ENCODE measurements around the gene IL1RAPL2. TPM values are rescaled to one million over a fixed set of nuclear protein-coding genes. Genes with fewer than 3 reads are reported as not detected.
"Not testable (repeated sequence)": the region's sequence is repeated elsewhere in the genome, so short reads cannot be mapped to it uniquely, and the experiment has no call there.

IL1RAPL2 gene
- polyA plus RNA-seq, 1 donor, result 0.16 TPM

DNA sequence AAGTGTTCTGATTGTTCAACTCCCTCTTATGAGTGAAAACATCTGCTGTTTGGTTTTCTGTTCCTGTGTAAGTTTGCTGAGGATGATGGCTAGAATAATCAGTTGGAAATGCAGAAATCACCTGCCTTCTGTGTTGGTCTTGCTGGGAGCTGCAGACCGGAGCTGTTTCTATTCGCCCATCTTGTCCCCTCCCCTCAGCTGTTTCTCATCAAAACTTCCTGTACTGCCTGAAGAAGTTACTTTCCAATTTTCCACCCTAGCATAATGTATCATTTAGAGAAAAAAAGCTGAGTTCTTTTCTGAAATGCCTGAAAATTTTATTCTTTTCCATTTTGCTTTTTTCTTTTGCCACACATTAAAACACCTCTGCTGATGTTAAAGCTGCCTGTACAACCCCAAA, 486.9 kb downstream of the IL1RAPL2 start:
- H3K27ac ChIP-seq (ENCODE audit: low read length), result no peak overlapping the region
- peaks cover 4% of the 10 kb centered on the region for H3K9me3 ChIP-seq (ENCODE audit: control insufficient read depth, low read depth, low read length)
- DNase-seq, result no peak
- no peaks in the 10 kb centered on the region for H3K4me1 ChIP-seq (ENCODE audit: control insufficient read depth, insufficient read depth, low read length)
- H3K36me3 ChIP-seq (ENCODE audit: control insufficient read depth, insufficient read depth, low read length), result no peaks in the 10 kb centered on the region
- H3K27me3 ChIP-seq (ENCODE audit: control insufficient read depth, insufficient read depth, low read length), result no peaks in the 10 kb centered on the region
- H3K4me3 ChIP-seq (ENCODE audit: low read length), result no peak overlapping the region
- WGBS (ENCODE audit: insufficient coverage, low lambda C conversion rate), result no CpG with 5 or more reads among the region's 2 CpGs

DNA sequence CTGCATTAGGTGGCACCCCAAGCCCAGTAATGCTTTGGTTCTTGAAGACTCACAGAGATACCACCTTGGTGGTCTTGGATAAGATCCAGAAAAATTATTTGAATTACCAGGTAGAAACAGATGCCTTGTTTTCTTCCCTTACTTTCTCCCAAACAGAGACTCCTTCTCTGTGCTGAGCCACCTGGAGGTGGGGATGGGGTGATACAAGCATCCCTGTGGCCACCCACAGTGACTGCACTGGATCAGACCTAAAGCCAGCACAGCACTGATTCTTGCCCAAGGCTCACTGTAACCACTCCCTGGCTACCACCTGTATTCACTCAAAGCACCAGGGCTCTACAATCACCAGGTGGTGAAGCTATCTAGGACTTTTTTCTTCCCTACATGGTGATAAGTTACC, 497.7 kb downstream of the IL1RAPL2 start:
- H3K27me3 ChIP-seq (ENCODE audit: control insufficient read depth, insufficient read depth, low read length), result no peaks in the 10 kb centered on the region
- H3K9me3 ChIP-seq (ENCODE audit: control insufficient read depth, low read depth, low read length), result no peaks in the 10 kb centered on the region
- H3K4me3 ChIP-seq (ENCODE audit: low read length), result no peak overlapping the region
- H3K27ac ChIP-seq (ENCODE audit: low read length), result no peak overlapping the region
- no peaks in the 10 kb centered on the region for H3K4me1 ChIP-seq (ENCODE audit: control insufficient read depth, insufficient read depth, low read length)
- no peaks in the 10 kb centered on the region for H3K36me3 ChIP-seq (ENCODE audit: control insufficient read depth, insufficient read depth, low read length)
- no peak for DNase-seq

- no peaks in the 10 kb centered on the region for H3K4me1 ChIP-seq (ENCODE audit: control insufficient read depth, insufficient read depth, low read length)
- WGBS (ENCODE audit: insufficient coverage, low lambda C conversion rate), result no CpG with 5 or more reads among the region's 2 CpGs
- no peak overlapping the region for H3K4me3 ChIP-seq (ENCODE audit: low read length)
- no peak overlapping the region for H3K27ac ChIP-seq (ENCODE audit: low read length)
- no peaks in the 10 kb centered on the region for H3K27me3 ChIP-seq (ENCODE audit: control insufficient read depth, insufficient read depth, low read length)
- H3K36me3 ChIP-seq (ENCODE audit: control insufficient read depth, insufficient read depth, low read length), result no peaks in the 10 kb centered on the region
- DNase-seq, result no peak
- H3K9me3 ChIP-seq (ENCODE audit: control insufficient read depth, low read depth, low read length), result no peaks in the 10 kb centered on the region
These were observed 532.2 kb downstream of the IL1RAPL2 start for GRCh38 chrX:105098201-105098600.

GRCh38 chrX:105098812-105099211, 532.8 kb downstream of the IL1RAPL2 start:
- Histone ChIP-seq H3K4me3 (ENCODE audit: low read length) (no peak overlapping the region), H3K9me3 (ENCODE audit: control insufficient read depth, low read depth, low read length) (no peaks in the 10 kb centered on the region), H3K36me3 (ENCODE audit: control insufficient read depth, insufficient read depth, low read length) (no peaks in the 10 kb centered on the region), H3K27me3 (ENCODE audit: control insufficient read depth, insufficient read depth, low read length) (no peaks in the 10 kb centered on the region), H3K4me1 (ENCODE audit: control insufficient read depth, insufficient read depth, low read length) (no peaks in the 10 kb centered on the region), H3K27ac (ENCODE audit: low read length) (no peak overlapping the region)
- no peak for DNase-seq
- WGBS (ENCODE audit: insufficient coverage, low lambda C conversion rate), result no CpG with 5 or more reads among the region's 4 CpGs

DNA sequence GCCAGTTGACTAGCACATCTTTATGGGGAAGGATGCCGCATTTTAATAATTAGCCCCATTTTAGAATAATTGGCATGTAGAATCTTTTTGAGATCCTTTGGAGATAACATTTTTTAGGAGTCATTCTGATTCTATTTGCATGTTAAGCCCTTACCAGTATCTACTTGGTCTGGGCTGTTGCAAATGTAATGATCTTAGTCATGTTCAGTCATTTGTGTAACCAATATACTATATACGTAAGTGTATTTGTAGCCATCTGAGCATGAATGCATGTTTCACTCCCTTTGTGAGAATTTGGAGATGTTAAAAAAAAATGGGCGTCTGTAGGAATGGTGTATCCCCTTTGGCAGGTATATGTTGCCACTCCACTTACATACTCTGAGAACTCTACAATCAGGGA, 535.4 kb downstream of the IL1RAPL2 start:
- no CpG with 5 or more reads among the region's 3 CpGs for WGBS (ENCODE audit: insufficient coverage, low lambda C conversion rate)

DNA sequence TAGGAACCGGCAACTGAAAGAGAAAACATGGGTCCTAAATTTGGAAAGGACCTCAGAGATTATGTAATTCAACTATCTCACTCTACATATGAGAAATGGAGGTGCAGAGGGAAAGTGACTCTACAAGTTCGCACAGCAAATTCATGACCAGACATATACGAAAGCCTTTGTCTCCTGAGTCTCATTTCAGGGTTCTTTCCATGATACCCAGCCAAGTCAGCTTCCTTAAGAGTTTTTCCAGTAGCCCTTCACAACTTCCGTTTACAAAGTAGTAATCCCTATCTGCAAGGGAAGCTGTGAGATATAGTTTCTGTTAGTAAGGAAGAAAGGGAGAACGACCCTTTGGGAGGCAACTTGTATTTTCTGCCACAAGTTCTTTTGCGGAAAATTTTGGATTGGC, 543.9 kb downstream of the IL1RAPL2 start:
- Histone ChIP-seq H3K27ac (ENCODE audit: low read length) (no peak overlapping the region), H3K9me3 (ENCODE audit: control insufficient read depth, low read depth, low read length) (no peaks in the 10 kb centered on the region), H3K4me1 (ENCODE audit: control insufficient read depth, insufficient read depth, low read length) (no peaks in the 10 kb centered on the region), H3K36me3 (ENCODE audit: control insufficient read depth, insufficient read depth, low read length) (no peaks in the 10 kb centered on the region), H3K4me3 (ENCODE audit: low read length) (no peak overlapping the region), H3K27me3 (ENCODE audit: control insufficient read depth, insufficient read depth, low read length) (no peaks in the 10 kb centered on the region)
- DNase-seq, result no peak
- WGBS (ENCODE audit: insufficient coverage, low lambda C conversion rate), result no CpG with 5 or more reads among the region's 6 CpGs

More for the DNA sequence above, 535.4 kb downstream of the IL1RAPL2 start:
- H3K36me3 ChIP-seq (ENCODE audit: control insufficient read depth, insufficient read depth, low read length), result no peaks in the 10 kb centered on the region
- H3K4me3 ChIP-seq (ENCODE audit: low read length), result no peak overlapping the region
- H3K4me1 ChIP-seq (ENCODE audit: control insufficient read depth, insufficient read depth, low read length), result no peaks in the 10 kb centered on the region
- H3K27me3 ChIP-seq (ENCODE audit: control insufficient read depth, insufficient read depth, low read length), result no peaks in the 10 kb centered on the region
- no peak overlapping the region for H3K27ac ChIP-seq (ENCODE audit: low read length)
- no peak for DNase-seq
- H3K9me3 ChIP-seq (ENCODE audit: control insufficient read depth, low read depth, low read length), result no peaks in the 10 kb centered on the region

DNA sequence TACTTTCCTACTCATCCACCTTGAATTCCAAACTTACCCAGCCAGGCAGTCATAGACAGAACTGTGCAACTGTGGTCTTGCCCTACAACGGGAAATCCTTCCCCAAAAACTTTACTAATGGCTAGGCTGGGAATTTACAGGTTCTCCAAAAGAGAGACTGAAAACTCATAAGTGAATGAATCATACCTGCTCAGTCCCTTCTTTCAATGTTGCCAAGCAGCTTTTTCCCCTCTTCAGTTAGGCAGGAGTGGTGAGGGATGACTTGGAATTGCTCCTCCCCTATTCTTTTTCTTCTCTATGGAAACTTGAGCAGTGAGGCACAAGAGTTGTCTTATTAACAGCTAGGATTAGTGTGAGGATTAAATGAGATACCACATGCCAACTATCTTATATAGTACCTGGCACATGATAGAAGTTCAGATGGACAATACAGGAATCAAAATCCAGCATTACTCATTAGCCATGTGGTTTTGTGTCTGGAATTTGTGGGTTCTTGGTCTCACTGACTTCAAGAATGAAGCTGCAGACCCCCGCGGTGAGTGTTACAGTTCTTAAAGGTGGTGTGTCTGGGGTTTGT, 548.6 kb downstream of the IL1RAPL2 start:
- no peak for DNase-seq
- Histone ChIP-seq H3K4me3 (ENCODE audit: low read length) (no peak overlapping the region), H3K9me3 (ENCODE audit: control insufficient read depth, low read depth, low read length) (peaks cover 7% of the 10 kb centered on the region), H3K27me3 (ENCODE audit: control insufficient read depth, insufficient read depth, low read length) (no peaks in the 10 kb centered on the region), H3K36me3 (ENCODE audit: control insufficient read depth, insufficient read depth, low read length) (no peaks in the 10 kb centered on the region), H3K4me1 (ENCODE audit: control insufficient read depth, insufficient read depth, low read length) (no peaks in the 10 kb centered on the region), H3K27ac (ENCODE audit: low read length) (no peak overlapping the region)
- no CpG with 5 or more reads among the region's 3 CpGs for WGBS (ENCODE audit: insufficient coverage, low lambda C conversion rate)

DNA sequence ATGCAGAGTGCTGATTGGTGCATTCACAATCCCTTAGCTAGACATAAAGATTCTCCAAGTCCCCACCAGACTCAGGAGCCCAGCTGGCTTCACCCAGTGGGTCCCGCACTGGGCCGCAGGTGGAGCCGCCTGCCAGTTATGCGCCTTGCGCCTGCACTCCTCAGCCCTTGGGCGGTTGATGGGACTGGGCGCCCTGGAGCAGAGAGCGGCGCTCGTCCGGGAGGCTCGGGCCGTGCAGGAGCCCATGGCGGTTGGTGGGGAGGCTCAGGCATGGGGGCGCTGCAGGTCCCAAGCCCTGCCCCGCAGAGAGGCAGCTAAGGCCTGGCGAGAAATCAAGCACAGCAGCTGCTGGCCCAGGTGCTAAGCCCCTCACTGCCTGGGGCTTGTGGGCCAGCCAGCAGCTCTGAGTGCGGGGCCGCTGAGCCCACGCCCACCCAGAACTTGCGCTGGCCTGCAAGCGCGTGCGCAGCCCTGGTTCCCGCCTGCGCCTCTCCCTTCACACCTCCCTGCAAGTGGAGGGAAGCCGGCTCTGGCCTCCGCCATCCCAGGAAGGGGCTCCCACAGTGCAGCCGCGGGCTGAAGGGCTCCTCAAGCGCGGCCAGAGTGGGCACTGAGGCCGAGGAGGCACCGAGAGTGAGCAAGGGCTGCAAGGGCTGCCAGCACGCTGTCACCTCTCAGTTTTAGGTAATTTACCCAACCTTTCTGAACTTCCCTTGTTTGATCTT, 549.8 kb downstream of the IL1RAPL2 start:
- not testable (repeated sequence) for H3K27me3 ChIP-seq (ENCODE audit: control insufficient read depth, insufficient read depth, low read length); H3K4me1 ChIP-seq (ENCODE audit: control insufficient read depth, insufficient read depth, low read length); H3K27ac ChIP-seq (ENCODE audit: low read length); H3K4me3 ChIP-seq (ENCODE audit: low read length); DNase-seq; H3K36me3 ChIP-seq (ENCODE audit: control insufficient read depth, insufficient read depth, low read length); H3K9me3 ChIP-seq (ENCODE audit: control insufficient read depth, low read depth, low read length)
- WGBS (ENCODE audit: insufficient coverage, low lambda C conversion rate), result no CpG with 5 or more reads among the region's 35 CpGs

DNA sequence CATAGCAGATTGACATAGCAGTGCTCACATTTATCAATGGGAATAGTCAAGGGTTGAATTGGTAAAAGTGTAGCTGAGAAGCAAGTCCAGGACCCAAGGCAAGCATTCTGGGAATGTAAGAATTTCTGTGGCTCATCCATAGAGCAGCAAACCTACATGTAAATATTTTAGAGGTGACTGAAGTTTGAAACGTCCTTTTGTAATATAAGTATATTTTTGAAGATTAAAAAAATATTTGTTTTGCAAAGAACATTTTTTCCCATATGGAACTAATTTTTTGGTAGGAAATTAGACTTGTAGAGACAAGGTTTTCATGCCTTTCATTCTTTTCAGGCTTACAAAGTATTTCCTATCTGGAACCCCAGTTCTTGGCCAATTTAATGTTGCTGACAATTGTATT, 550.5 kb downstream of the IL1RAPL2 start:
- H3K27me3 ChIP-seq (ENCODE audit: control insufficient read depth, insufficient read depth, low read length), result no peaks in the 10 kb centered on the region
- peaks cover 7% of the 10 kb centered on the region for H3K9me3 ChIP-seq (ENCODE audit: control insufficient read depth, low read depth, low read length)
- H3K27ac ChIP-seq (ENCODE audit: low read length), result no peak overlapping the region
- DNase-seq, result no peak
- H3K4me1 ChIP-seq (ENCODE audit: control insufficient read depth, insufficient read depth, low read length), result no peaks in the 10 kb centered on the region
- no CpG with 5 or more reads among the region's 1 CpG for whole genome bisulfite sequencing (ENCODE audit: insufficient coverage, low lambda C conversion rate)
- no peak overlapping the region for H3K4me3 ChIP-seq (ENCODE audit: low read length)
- H3K36me3 ChIP-seq (ENCODE audit: control insufficient read depth, insufficient read depth, low read length), result no peaks in the 10 kb centered on the region

GRCh38 chrX:105117621-105118020, 551.6 kb downstream of the IL1RAPL2 start:
- no peaks in the 10 kb centered on the region for H3K36me3 ChIP-seq (ENCODE audit: control insufficient read depth, insufficient read depth, low read length)
- DNase-seq, result no peak
- no CpG with 5 or more reads among the region's 1 CpG for WGBS (ENCODE audit: insufficient coverage, low lambda C conversion rate)

DNA sequence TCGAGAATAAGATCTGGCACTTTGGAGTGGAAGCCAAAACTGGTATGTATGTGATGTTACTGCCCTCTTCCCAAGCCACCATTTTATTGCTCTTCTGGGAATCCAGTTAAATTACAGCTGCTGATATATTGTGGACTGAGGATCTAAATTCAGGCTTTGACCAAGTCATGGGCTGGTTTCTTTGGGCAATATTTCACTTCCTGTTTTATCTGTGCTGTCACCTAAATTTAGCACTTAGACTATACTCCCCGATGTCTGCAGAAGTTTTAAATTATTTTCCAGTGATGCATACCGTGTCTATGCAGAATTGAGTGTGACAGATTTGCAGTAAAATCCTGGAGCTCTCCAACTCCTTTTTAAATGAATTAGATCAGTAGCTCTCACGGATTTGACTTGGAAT, 554.5 kb downstream of the IL1RAPL2 start:
- no peaks in the 10 kb centered on the region for H3K36me3 ChIP-seq (ENCODE audit: control insufficient read depth, insufficient read depth, low read length)
- DNase-seq, result no peak
- 100% methylated on average over 1 of the region's 4 CpGs for WGBS (ENCODE audit: insufficient coverage, low lambda C conversion rate)
- no peak overlapping the region for H3K4me3 ChIP-seq (ENCODE audit: low read length)
- peaks cover 6% of the 10 kb centered on the region for H3K9me3 ChIP-seq (ENCODE audit: control insufficient read depth, low read depth, low read length)
- H3K27me3 ChIP-seq (ENCODE audit: control insufficient read depth, insufficient read depth, low read length), result no peaks in the 10 kb centered on the region
- no peak overlapping the region for H3K27ac ChIP-seq (ENCODE audit: low read length)
- no peaks in the 10 kb centered on the region for H3K4me1 ChIP-seq (ENCODE audit: control insufficient read depth, insufficient read depth, low read length)

More at GRCh38 chrX:105117621-105118020, 551.6 kb downstream of the IL1RAPL2 start:
- H3K27ac ChIP-seq (ENCODE audit: low read length), result no peak overlapping the region
- H3K27me3 ChIP-seq (ENCODE audit: control insufficient read depth, insufficient read depth, low read length), result no peaks in the 10 kb centered on the region
- peaks cover 7% of the 10 kb centered on the region for H3K9me3 ChIP-seq (ENCODE audit: control insufficient read depth, low read depth, low read length)
- H3K4me1 ChIP-seq (ENCODE audit: control insufficient read depth, insufficient read depth, low read length), result no peaks in the 10 kb centered on the region
- H3K4me3 ChIP-seq (ENCODE audit: low read length), result no peak overlapping the region

All from large intestine (tissue), 3 donors.